Measurements from ENCODE around the gene RNF175.
"Not testable (repeated sequence)": the region's sequence is repeated elsewhere in the genome, so short reads cannot be mapped to it uniquely, and the experiment has no call there.

The RNF175 gene

DNA sequence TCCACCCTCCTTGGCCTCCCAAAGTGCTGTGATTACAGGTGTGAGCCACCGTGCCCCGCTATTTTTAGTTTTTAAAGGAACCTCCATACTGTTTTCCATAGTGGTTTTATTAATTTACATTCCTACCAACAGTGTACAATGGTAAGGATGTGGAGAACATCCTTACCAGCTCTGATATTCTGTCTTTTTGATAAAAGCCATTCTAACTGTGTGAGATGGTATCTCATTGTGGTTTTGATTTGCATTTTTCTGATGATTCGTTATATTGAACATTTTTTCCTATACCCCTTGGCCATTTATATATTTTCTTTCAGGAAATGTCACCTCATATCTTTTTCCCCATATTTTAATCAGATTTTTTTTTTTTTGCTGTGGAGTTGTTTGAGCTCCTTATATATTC, 90.0 kb downstream of the RNF175 start:
- DNase-seq: no peak

DNA sequence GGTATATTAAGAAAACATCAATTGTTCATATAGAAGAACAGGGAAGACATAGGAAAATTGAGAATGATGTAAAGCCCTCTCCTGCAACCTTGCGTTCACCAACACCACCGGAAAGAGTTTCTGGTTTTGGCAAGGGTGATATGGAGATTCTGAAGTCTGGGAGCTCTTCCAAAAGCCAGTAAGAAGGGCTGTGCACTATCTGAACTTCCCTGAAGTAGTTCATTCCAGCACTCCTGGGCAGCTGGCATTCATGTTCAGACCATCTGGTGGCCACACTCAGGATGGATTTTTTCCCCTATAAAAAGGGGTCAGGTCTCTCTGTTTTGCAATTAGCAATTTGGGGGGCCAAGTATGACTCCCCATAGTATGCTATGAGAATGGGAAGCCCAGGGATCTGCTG, 91.2 kb downstream of the RNF175 start:
- no peak for DNase-seq

DNA sequence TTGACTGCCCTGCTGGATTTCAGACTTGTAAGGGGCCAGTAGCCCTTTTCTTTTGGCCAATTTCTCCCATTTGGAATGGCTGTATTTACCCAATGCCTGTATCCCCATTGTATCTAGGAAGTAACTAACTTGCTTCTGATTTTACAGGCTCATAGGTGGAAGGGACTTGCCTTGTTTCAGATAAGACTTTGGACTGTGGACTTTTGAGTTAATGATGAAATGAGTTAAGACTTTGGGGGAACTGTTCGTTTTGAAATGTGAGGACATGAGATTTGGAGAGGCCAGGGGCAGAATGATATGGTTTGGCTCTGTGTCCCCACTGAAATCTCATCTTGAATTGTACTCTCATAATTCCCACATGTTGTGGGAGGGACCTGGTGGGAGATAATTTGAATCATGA, 93.3 kb downstream of the RNF175 start:
- not testable (repeated sequence) for DNase-seq

DNA sequence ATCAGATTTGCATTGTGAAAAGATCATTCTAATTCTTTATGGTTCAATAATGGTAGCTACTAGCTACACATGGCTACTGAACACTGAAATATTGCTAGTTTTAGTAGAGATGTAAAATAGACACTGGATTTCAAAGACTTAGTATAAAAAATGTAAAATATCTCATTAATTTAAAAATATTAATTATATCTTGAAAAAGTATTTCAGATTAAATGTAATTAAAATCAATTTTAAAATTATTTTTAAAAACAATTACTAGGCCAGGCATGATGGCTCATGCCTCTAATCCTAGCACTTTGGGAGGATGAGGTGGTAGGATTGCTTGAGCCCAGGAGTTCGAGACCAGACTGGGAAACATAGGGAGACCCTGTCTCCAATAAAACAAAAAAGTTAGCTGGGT, 96.2 kb downstream of the RNF175 start:
- DNase-seq: no peak

GRCh38 chr4:153661908-153662307, 97.9 kb downstream of the RNF175 start:
- no peak for DNase-seq

DNA sequence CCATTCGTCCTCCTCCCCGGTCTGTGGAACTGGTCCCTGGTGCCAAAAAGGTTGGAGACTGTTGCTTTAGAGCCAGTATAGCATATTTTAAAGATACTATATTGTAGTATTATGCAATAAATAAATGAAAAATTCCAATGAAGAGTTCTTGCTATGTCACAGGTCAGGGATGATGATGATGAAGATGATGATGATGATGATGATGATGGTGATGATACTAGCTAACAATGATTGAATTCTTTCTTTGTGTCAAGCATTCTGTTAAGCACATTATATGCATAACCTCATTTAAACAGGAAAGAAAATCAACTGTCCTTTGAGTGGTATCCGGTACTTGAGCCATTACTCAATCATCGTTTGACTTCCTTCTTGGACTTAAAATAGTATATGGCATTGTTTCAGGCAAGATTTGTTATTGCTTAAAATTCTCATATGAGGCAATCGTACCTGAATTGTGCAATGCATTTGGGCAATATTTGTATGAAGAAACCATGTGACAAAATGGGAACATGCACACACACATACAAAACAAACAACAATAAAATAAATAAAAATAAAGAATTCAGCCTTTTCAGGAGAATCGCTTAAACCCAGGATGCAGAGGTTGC, 98.5 kb downstream of the RNF175 start:
- no peak for DNase-seq

Measured in KG1 (cell line).